GM18951 (cell line): ENCODE data around the gene VCL.
"Not testable (repeated sequence)": the region's sequence is repeated elsewhere in the genome, so short reads cannot be mapped to it uniquely, and the experiment has no call there.

ENCODE experiments used
- POLR2A ChIP-seq: IDR thresholded peaks from 4 replicates; pipeline ENCODE4 v1.6.1; 2011; ENCODE audit warnings: mild to moderate bottlenecking; ENCODE audit not compliant: insufficient read length, insufficient read depth; ENCODE audit errors: extremely low read depth
- in situ Hi-C: fragments of 300-500 bp; cut with MboI; formaldehyde crosslinking; loops from one replicate; pipeline ENCODE4 v1.12.0; 2022; ENCODE audit warnings: low sequenced_read_pairs, mixed read lengths, inconsistent platforms; ENCODE audit not compliant: unreplicated experiment

VCL gene

GRCh38 chr10:73981812-73982211 lies 16.1 kb upstream of the VCL start:
- in situ Hi-C loops: no loop called here
- no peak for TF ChIP-seq POLR2A

- no peak for TF ChIP-seq POLR2A
- in situ Hi-C loops: no loop called here
These were observed 14.5 kb upstream of the VCL start for GRCh38 chr10:73983096-73984047.

GRCh38 chr10:73989594-73990150 lies 8.2 kb upstream of the VCL start:
- in situ Hi-C loops: no loop called here
- TF ChIP-seq POLR2A: no peak

GRCh38 chr10:73991203-73991883 lies 6.6 kb upstream of the VCL start:
- in situ Hi-C loops: no loop called here
- TF ChIP-seq POLR2A: no peak

GRCh38 chr10:73991884-73992245 lies 6.1 kb upstream of the VCL start:
- no peak for TF ChIP-seq POLR2A
- in situ Hi-C loops: no loop called here

- TF ChIP-seq POLR2A: no peak
- in situ Hi-C loops: no loop called here
These were observed 4.8 kb upstream of the VCL start for GRCh38 chr10:73992899-73993788.

GRCh38 chr10:73995035-73995358 lies 2.9 kb upstream of the VCL start:
- no peak for TF ChIP-seq POLR2A
- in situ Hi-C loops: no loop called here

GRCh38 chr10:73997461-73997786 lies 492 bp upstream of the VCL start:
- in situ Hi-C loops: no loop called here
- TF ChIP-seq POLR2A: no peak

GRCh38 chr10:73998623-73998928 lies 660 bp downstream of the VCL start:
- in situ Hi-C loops: no loop called here
- no peak for TF ChIP-seq POLR2A

- in situ Hi-C loops: no loop called here
These were observed 1.2 kb downstream of the VCL start for GRCh38 chr10:73998929-73999691.

GRCh38 chr10:73999703-74000102 lies 1.8 kb downstream of the VCL start:
- no peak for TF ChIP-seq POLR2A
- in situ Hi-C loops: no loop called here

More at GRCh38 chr10:73998929-73999691, 1.2 kb downstream of the VCL start:
- TF ChIP-seq POLR2A: no peak

GRCh38 chr10:74000244-74000643 lies 2.3 kb downstream of the VCL start:
- in situ Hi-C loops: not testable (repeated sequence)

- in situ Hi-C loops: no loop called here
- TF ChIP-seq POLR2A: no peak
These were observed 3.2 kb downstream of the VCL start for GRCh38 chr10:74000892-74001669.
